ENCODE measurements around the gene CSGALNACT2.

GRCh38 chr10:43214956-43215561 is 76.8 kb downstream of the CSGALNACT2 start:
- TF ChIP-seq CTCF (IDR thresholded peaks at IDR 0.05; ENCODE audit: low read depth, low read length, missing input control) (no peak), FOXA1 (IDR thresholded peaks at IDR 0.05) (no peak), SP1 (IDR thresholded peaks at IDR 0.05) (no peak), YY1 (IDR thresholded peaks at IDR 0.05) (no peak), RXRA (IDR thresholded peaks at IDR 0.05) (no peak), EGR1 (IDR thresholded peaks at IDR 0.05; ENCODE audit: low read depth in 2 of 2) (no peak), REST (IDR thresholded peaks at IDR 0.05) (no peak), ZBTB33 (IDR thresholded peaks at IDR 0.05) (no peak), GABPA (IDR thresholded peaks at IDR 0.05 in 1 of 2, conservative IDR thresholded peaks at IDR 0.05 in 1 of 2) (no peak)
